ENCODE results near the gene DDIAS. TPM values are rescaled to one million over a fixed set of nuclear protein-coding genes. Genes with fewer than 3 reads are reported as not detected.
A peak's percentile ranks its signal among the peaks of the same experiment; 100 is the strongest.

The DDIAS gene
- total and polyA plus RNA-seq, 9 of the 15 experiments (the other 6 are each of a cell fraction or from before 2014, with no cell fraction given): 9.4 to 27.2 (median 23.3) TPM

GRCh38 chr11:82900277-82901164 is 1.0 kb upstream of the DDIAS start, which contains the start of gene PRCP (continued):
- TF ChIP-seq UBTF (IDR thresholded peaks at IDR 0.05; ENCODE audit: borderline replicate concordance in 1 of 2, low read depth in 2 of 2, low read length in 2 of 2) (peak in 1 of 2 experiments; percentile 57; a peak in 1 of 4 replicates), NR2C2 (CRISPR knock-in tag; IDR thresholded peaks at IDR 0.05) (0 out of 2 replicates have a peak, but pooled peaks have one; percentile 25), NR2C2 (tag; IDR thresholded peaks at IDR 0.05) (peak; percentile 57), THRA (IDR thresholded peaks at IDR 0.05) (no peak), ZNF184 (CRISPR knock-in tag; IDR thresholded peaks at IDR 0.05) (no peak), ZNF512 (tag; IDR thresholded peaks at IDR 0.05) (no peak), MYBL2 (IDR thresholded peaks at IDR 0.05; ENCODE audit: low read depth) (no peak), MYBL2 (CRISPR knock-in tag; IDR thresholded peaks at IDR 0.05; ENCODE audit: borderline replicate concordance) (no peak), SRSF1 (IDR thresholded peaks at IDR 0.05; ENCODE audit: low read depth, low read length) (no peak), PPARD (CRISPR knock-in tag; IDR thresholded peaks at IDR 0.05) (no peak), BRF1 (IDR thresholded peaks at IDR 0.05; ENCODE audit: borderline replicate concordance, extremely low read depth, insufficient read length) (no peak), KDM5B (IDR thresholded peaks at IDR 0.05; ENCODE audit: insufficient replicate concordance, low read depth, low read length) (peak; percentile 93), MCM2 (IDR thresholded peaks at IDR 0.05; ENCODE audit: low read depth) (no peak), ZC3H8 (IDR thresholded peaks at IDR 0.05) (no peak), YBX1 (IDR thresholded peaks at IDR 0.05) (no peak), AFF1 (IDR thresholded peaks at IDR 0.05; ENCODE audit: low read depth in 1 of 2, partially characterized antibody in 2 of 2) (no peak), NFIX (CRISPR knock-in tag; IDR thresholded peaks at IDR 0.05; ENCODE audit: low read depth) (no peak)
